ENCODE data around the gene TMEM184B. TPM values are rescaled to one million over a fixed set of nuclear protein-coding genes. Genes with fewer than 3 reads are reported as not detected.

The TMEM184B gene
- total and polyA plus RNA-seq, 10 of the 15 experiments (the other 5 are each of a cell fraction or from before 2014, with no cell fraction given): 0.56 to 22.4 (median 7.9) TPM

GRCh38 chr22:38273135-38273826 lies 471 bp upstream of the TMEM184B start (continued):
- TF ChIP-seq ZBTB33 (IDR thresholded peaks at IDR 0.05): no peak
- TF ChIP-seq PKNOX1 (IDR thresholded peaks at IDR 0.05): no peak
- TF ChIP-seq MLLT1 (IDR thresholded peaks at IDR 0.05): peak; percentile 93
- TF ChIP-seq BRCA1 (IDR thresholded peaks at IDR 0.05; ENCODE audit: low read depth, low read length): no peak
- no peak for TF ChIP-seq BMI1 (IDR thresholded peaks at IDR 0.05; ENCODE audit: borderline replicate concordance)
- no peak for TF ChIP-seq CBX5 (IDR thresholded peaks at IDR 0.05; ENCODE audit: low read depth)
- TF ChIP-seq STAT1 (conservative IDR thresholded peaks at IDR 0.05): no peak
- TF ChIP-seq ZBTB40 (IDR thresholded peaks at IDR 0.05; ENCODE audit: borderline replicate concordance): peak; percentile 59
- TF ChIP-seq SIX5 (IDR thresholded peaks at IDR 0.05; ENCODE audit: low read depth, low read length, severe bottlenecking): no peak

All from GM12878 (cell line).